Globus pallidus (tissue), 1 donor: ENCODE measurements around the gene ATP2B2.
A peak's percentile ranks its signal among the peaks of the same experiment; 100 is the strongest.
"Not testable (repeated sequence)": the region's sequence is repeated elsewhere in the genome, so short reads cannot be mapped to it uniquely, and the experiment has no call there.

ENCODE experiments used
- DNase-seq: peaks from one replicate; pipeline ENCODE4 v3.0.0-alpha.2; 2015; ENCODE audit warnings: low spot score

The ATP2B2 gene

DNA sequence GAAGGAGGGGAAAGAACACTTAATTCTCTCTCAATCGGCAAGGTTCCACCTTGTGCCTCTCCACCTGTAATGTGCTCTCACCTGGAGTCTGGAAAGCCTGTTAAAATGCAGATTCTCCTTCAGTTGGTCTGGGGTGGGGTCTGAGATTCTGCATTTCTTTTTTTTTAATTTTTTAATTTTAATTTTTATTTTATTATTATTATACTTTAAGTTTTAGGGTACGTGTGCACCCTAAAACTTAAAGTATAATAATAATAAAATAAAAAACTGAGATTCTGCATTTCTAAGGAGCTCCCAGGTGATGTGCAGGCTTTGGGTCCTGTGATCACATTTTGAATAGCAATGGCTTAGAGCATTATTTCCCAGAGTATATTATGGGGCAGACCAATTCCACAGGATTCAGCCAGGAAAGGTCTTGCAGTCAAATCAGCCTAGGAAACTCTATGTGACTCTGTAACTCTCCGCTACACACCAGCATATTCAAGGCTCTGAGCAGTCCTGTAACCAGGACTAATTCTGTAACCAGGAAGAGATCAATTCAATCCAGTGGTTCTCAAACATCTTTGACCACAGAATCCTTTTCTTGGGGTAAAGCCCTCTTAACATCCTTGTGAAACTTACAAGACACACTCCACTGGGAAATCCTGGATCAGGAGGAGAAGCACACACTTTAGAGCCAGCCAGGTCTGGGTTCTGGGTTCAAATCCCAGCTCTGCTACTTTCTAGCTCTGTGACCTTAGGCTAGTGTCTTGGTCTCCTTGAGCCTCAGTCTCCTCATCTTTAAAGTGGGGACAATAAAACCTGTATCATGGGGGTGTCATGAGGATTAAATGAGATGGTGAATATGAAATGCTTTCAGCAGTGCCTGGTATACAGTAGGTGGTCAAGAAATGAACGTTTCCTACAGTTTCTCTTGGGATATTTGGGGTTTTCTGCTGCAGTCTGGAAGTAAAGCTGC is 122.2 kb downstream of the ATP2B2 start:
- no peak for DNase-seq

DNA sequence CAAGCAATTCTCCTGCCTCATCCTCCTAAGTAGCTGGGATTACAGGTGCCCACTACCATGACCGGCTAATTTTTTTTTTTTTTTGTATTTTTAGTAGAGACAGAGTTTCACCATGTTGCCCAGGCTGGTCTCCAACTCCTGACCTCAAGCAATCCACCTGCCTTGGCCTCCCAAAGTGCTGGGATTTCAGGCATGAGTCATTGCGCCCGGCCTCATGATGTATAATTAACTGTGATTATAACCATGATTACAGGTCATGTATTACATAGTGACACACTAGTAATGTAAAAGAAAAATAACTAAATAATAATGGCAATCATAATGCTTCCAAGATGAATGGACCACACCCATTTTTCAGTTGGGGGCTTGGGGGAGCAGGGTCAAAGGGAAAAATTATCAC is 122.9 kb downstream of the ATP2B2 start:
- not testable (repeated sequence) for DNase-seq

DNA sequence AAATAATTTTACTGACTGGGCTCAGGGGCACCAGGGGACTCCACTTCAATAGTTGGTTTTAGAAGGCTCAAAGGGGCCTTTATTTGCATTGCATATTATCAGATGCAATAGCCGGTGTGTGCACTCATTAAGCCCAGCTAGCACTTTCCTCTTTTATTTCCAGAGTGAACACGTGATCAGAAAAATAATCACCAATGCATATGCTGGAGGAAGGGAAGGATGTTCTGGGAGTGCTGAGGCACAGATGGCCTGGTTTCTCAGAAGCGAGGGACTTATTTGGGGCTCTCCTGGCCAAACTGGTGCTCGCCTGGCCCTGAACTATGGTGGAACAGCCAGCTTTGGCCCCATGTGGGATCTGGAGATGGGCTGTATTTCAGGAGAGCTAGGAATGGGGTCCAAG is 124.0 kb downstream of the ATP2B2 start:
- DNase-seq: no peak

GRCh38 chr3:10380906-10381305 is 124.5 kb downstream of the ATP2B2 start:
- DNase-seq: no peak

DNA sequence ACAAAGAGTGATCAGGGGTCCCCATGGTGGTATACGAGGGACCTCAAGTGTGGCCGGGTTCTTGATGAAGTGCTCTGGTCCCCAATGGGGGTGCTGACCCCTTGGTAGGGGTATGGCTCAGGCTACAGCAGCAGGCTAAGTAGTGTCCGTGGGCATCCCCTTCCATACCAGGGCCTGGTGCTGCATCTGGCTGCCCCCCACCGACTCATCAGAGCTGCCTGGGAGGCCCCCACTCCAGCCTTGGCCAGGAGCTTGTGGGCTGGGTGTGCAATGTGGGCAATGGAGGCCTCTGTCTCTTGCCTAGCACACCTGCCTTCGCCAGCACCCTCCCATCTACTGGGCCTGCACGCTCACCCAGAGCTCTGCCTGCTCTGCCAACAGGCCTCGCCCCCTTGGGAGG is 125.4 kb downstream of the ATP2B2 start:
- DNase-seq: no peak

DNA sequence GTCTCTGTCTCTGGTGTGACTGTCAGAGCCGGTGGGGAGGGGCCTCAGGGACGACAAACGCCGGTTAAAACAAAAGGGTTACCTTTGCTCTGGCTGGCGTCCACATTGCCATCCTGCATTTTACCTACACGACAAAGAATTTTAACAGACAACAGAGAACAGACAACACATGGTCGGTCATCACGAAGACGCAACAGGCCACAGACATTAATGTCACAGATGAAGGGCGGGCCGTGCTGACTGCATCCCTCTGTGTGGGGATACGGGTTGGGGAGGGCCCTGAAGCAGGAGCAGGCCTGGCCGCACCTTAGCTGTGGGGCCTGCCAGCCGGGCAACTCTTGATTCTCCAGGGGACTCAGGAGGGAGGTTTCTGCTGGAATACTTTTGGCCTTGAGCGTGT is 126.2 kb downstream of the ATP2B2 start:
- DNase-seq: no peak

- no peak for DNase-seq
Observed at GRCh38 chr3:10378742-10379141, 126.6 kb downstream of the ATP2B2 start.

- DNase-seq: no peak
Observed at GRCh38 chr3:10378246-10378645, 127.1 kb downstream of the ATP2B2 start.

DNA sequence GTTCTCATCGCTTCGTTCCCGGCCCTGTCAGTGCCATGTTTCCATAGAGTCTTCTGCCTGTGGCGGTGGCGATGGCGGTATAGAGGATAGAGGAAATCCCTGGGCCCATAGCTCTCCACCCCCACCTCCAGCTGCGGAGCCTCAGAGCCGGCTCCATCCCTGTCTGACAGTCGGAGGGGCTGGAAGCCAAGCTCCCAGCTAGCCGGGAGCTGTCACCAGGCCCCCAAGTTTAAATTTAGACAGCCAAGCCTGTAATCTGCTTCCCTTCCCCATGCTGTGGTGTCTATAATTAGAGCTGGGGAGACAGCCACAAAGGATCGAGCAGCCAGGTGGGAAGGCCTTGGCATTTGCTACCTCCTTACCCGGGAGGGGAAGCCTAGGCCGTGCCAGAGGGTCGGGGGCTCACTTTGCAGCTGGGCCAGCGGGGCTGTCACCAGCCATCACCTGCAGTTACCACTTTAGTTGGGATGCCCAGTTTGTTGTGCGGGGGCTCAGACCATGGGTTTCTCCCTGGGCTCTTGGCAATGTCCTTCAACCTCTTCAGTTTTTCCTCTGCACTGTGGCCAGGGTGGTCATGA is 128.1 kb downstream of the ATP2B2 start:
- no peak for DNase-seq

GRCh38 chr3:10376353-10376752 is 129.0 kb downstream of the ATP2B2 start:
- no peak for DNase-seq

DNA sequence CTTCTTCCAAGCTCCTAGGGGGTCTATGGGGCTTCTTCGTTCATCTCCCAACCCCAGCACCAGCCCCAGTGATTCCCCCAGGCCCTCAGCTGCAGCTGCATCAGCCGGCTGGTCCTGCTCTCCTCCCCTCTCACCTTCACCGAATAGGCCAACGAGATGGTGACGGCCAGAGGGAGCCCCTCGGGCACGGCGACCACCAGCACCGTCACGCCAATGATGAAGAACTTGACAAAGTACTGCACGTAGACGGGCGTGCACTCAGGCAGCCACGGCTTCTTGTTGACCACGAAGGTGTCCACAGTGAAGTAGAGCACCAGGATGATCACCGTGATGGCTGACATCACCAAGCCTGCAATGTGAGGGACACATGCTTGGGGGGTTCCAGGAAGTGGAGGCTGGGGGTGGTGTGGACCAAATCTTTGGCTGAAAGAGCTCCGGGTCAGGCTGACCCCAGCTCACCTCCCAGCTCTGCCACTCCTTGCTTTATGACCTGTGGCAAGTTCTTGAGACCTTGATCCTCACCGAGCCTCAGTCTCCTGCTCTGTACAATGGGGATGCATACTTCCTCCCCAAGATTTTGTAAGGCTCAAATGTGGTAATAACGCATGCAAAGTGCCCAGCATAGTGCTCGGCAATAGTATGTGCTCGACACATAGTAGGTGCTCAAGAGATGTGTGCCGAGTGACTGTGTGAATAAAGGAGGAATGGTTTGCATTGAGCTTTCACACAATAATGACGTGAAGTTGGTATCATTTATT is 129.9 kb downstream of the ATP2B2 start:
- DNase-seq: no peak

GRCh38 chr3:10374311-10374710 is 131.1 kb downstream of the ATP2B2 start:
- peak; percentile 48 for DNase-seq

GRCh38 chr3:10373686-10374261 is 131.6 kb downstream of the ATP2B2 start:
- no peak for DNase-seq

- no peak for DNase-seq
Observed at GRCh38 chr3:10371789-10372188, 133.6 kb downstream of the ATP2B2 start.

DNA sequence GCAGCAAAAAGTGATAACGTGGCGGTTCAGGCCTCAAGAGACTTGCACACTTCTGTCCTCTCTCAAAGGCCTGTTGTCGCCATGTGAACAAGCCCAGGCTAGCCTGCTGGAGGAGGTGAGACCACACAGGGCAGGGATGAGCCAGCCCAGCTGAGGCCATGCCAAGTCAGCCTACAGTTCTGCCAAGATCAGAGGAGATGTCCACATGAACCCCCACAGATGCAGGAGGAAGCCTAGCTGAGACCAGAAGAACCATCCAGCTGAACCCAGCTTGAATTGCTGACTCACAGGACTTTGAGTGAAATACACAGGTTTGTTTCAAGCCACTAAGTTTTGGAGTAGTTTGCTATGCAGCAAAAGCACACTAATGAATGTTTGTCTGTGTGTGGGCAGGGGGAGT is 134.2 kb downstream of the ATP2B2 start:
- DNase-seq: no peak

- DNase-seq: no peak
Observed at GRCh38 chr3:10370429-10370828, 135.0 kb downstream of the ATP2B2 start.

DNA sequence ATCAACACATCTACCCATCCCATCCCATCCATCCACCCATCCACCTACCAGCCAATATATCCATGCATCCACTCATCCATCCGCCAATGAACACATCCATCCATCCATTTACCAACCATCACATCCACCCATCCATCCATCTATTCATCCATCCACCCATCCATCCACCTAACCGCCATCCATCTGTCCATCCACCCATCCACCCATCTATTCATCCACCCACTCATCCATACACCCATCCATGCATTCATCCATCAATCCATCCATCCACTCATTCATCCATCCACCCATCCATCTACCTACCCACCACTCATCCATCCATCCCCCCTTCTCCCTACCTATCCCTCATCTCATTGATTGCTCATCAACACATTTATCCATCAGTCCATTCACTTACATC is 136.9 kb downstream of the ATP2B2 start:
- no peak for DNase-seq

DNA sequence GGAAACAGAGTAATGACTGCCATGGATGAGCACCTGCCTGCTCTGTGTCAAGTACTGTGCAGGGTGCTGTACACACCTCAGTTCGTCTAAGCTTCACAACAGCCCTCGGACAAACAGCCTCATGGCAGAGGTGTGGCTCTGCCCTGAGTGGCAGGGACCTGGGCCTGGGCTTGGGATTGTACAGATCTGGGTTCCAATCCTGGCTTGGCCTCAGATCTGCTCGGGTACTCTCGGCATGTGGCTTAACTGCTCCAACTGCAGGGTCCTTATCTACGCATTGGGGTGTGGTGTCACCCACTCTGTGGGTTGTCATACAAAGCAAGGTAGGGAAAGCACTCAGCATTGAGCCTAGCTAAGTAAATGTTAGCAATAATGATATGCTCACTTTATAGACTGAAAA is 137.9 kb downstream of the ATP2B2 start:
- DNase-seq: no peak

DNA sequence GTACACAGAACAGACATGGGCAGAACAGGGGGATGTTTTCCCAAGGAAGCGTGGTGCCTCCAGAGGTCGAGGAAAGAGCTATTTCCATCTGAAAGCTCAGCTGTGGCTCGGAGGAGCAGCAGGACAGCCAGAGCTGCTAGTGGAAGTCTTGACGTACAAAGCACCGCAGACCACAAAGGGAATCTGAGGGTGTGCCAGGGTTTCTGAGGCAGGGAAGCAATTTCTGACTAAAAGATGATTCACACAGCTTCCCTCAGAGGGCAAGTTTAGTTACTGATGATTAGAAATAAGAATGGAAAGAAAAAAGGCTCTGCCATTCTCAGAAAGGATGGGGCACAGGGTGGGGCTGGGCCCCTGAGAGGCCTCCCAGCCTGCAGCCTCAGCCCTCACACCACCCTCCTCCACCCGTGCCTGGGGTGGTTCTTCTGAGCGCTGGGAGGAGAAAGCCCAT is 138.7 kb downstream of the ATP2B2 start:
- no peak for DNase-seq

- DNase-seq: no peak
Observed at GRCh38 chr3:10365791-10366190, 139.6 kb downstream of the ATP2B2 start.

GRCh38 chr3:10365316-10365715 is 140.1 kb downstream of the ATP2B2 start:
- no peak for DNase-seq

DNA sequence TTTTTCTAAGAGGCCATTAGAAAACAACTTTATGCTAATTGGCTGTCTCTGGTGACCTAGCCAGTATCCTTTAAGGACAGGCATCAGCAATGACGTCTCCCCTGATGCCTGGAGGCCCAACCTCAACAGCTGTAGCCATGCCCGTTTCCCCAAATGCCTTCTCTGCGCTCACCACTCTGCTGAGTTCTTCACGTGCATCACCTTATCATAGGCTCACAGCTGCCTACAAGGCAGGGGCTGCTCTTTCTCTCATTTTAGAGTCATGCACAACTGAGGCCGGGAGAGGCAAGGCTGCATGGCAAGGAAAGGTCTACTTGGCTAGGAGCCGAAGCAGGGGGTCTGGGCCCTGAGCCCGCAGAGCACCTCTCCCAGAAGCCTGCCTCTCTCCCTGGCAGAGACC is 140.6 kb downstream of the ATP2B2 start:
- DNase-seq: no peak
